ENCODE data around the gene HLA-DQA1. TPM values are rescaled to one million over a fixed set of nuclear protein-coding genes. Genes with fewer than 3 reads are reported as not detected.

The HLA-DQA1 gene
- total RNA-seq, 4 donors from 2014 or later, result 0.30 to 17.2 (median 9.2) TPM

GRCh38 chr6:32622545-32623401 lies 14.4 kb upstream of the HLA-DQA1 start:
- DNase-seq (ENCODE audit: low spot score in 2 of 2), result peak in 1 of 2 donors; percentile 8
- H3K9me3 ChIP-seq, result no peaks in the 10 kb centered on the region
- no peaks in the 10 kb centered on the region for H3K4me1 ChIP-seq
- no peak overlapping the region for H3K27ac ChIP-seq
- TF ChIP-seq CTCF (IDR thresholded peaks at IDR 0.05) (peak in 1 of 5 experiments; percentile 27), POLR2A (IDR thresholded peaks at IDR 0.05) (no peak), EP300 (IDR thresholded peaks at IDR 0.05) (peak in 1 of 2 donors; percentile 44)
- 50 to 78% methylated on average over 1 of the region's 1 CpG for WGBS, 2 donors
- H3K36me3 ChIP-seq, result no peaks in the 10 kb centered on the region
- no peak overlapping the region for H3K4me3 ChIP-seq
- H3K27me3 ChIP-seq, result no peaks in the 10 kb centered on the region

- H3K9me3 ChIP-seq, result no peaks in the 10 kb centered on the region
- no peak overlapping the region for H3K27ac ChIP-seq
- no peak for DNase-seq (ENCODE audit: low spot score in 2 of 2)
- no peaks in the 10 kb centered on the region for H3K4me1 ChIP-seq
- no peak for TF ChIP-seq POLR2A (IDR thresholded peaks at IDR 0.05)
- TF ChIP-seq EP300 (IDR thresholded peaks at IDR 0.05), result no peak
- TF ChIP-seq CTCF (IDR thresholded peaks at IDR 0.05), result no peak
- H3K4me3 ChIP-seq, result no peak overlapping the region
- no peaks in the 10 kb centered on the region for H3K36me3 ChIP-seq
- H3K27me3 ChIP-seq, result no peaks in the 10 kb centered on the region
Measured at GRCh38 chr6:32623693-32624092, 13.5 kb upstream of the HLA-DQA1 start.

- Histone ChIP-seq H3K9me3 (no peaks in the 10 kb centered on the region), H3K27ac (no peak overlapping the region), H3K36me3 (no peaks in the 10 kb centered on the region), H3K4me3 (no peak overlapping the region), H3K27me3 (no peaks in the 10 kb centered on the region), H3K4me1 (no peaks in the 10 kb centered on the region)
- TF ChIP-seq CTCF (IDR thresholded peaks at IDR 0.05) (no peak), EP300 (IDR thresholded peaks at IDR 0.05) (no peak), POLR2A (IDR thresholded peaks at IDR 0.05) (no peak)
- WGBS, 2 donors, result 0 to 20% methylated on average over 1 to 2 of the region's 3 CpGs
- DNase-seq (ENCODE audit: low spot score in 2 of 2), result no peak
Measured at GRCh38 chr6:32624565-32624964, 12.6 kb upstream of the HLA-DQA1 start.

GRCh38 chr6:32625137-32625536 lies 12.1 kb upstream of the HLA-DQA1 start:
- H3K27me3 ChIP-seq, result no peaks in the 10 kb centered on the region
- H3K9me3 ChIP-seq, result no peaks in the 10 kb centered on the region
- no peaks in the 10 kb centered on the region for H3K36me3 ChIP-seq
- DNase-seq (ENCODE audit: low spot score in 2 of 2), result no peak
- H3K27ac ChIP-seq, result no peak overlapping the region
- TF ChIP-seq POLR2A (IDR thresholded peaks at IDR 0.05), result no peak
- no peak for TF ChIP-seq EP300 (IDR thresholded peaks at IDR 0.05)
- no peak for TF ChIP-seq CTCF (IDR thresholded peaks at IDR 0.05)
- H3K4me1 ChIP-seq, result no peaks in the 10 kb centered on the region
- WGBS, 2 donors, result 17 to 38% methylated on average over 5 of the region's 5 CpGs
- no peak overlapping the region for H3K4me3 ChIP-seq

- TF ChIP-seq CTCF (IDR thresholded peaks at IDR 0.05) (no peak), EP300 (IDR thresholded peaks at IDR 0.05) (no peak), POLR2A (IDR thresholded peaks at IDR 0.05) (no peak)
- DNase-seq (ENCODE audit: low spot score in 2 of 2), result no peak
- H3K27ac ChIP-seq, result no peak overlapping the region
- no peaks in the 10 kb centered on the region for H3K9me3 ChIP-seq
- H3K36me3 ChIP-seq, result no peaks in the 10 kb centered on the region
- H3K4me1 ChIP-seq, result no peaks in the 10 kb centered on the region
- H3K4me3 ChIP-seq, result no peak overlapping the region
- 0 to 59% methylated on average over 1 to 3 of the region's 3 CpGs for WGBS, 2 donors
- no peaks in the 10 kb centered on the region for H3K27me3 ChIP-seq
Measured at GRCh38 chr6:32627249-32627648, 10.0 kb upstream of the HLA-DQA1 start.
